Effector memory CD8-positive, alpha-beta T cell (primary cell): ENCODE measurements around the gene PRDM15.

Source experiments
- ATAC-seq: fragments of 150-1000 bp; cut with Tn5 transposase; replicated peaks from 2 replicates; pipeline ENCODE4 v1.10.0; 2021; ENCODE audit warnings: mild to moderate bottlenecking, moderate library complexity
- DNase-seq, 3 experiments: peaks; one replicate each; pipeline ENCODE4 v3.0.0; 2021
- H3K27ac Mint-ChIP-seq, 2 donors: one replicate each; pipeline ENCODE4 v1.8.0; 2022; ENCODE audit warnings: mild to moderate bottlenecking in 2 of 2, mixed read lengths in 2 of 2, moderate library complexity in 2 of 2
- H3K27me3 Mint-ChIP-seq, 2 donors: one replicate each; pipeline ENCODE4 v1.8.0; 2022; ENCODE audit warnings: mixed read lengths in 2 of 2
- H3K36me3 Mint-ChIP-seq: one replicate; pipeline ENCODE4 v1.8.0; 2022; ENCODE audit warnings: mild to moderate bottlenecking, moderate library complexity, mixed read lengths; ENCODE audit not compliant: insufficient read depth
- H3K4me1 Mint-ChIP-seq, 2 donors: one replicate each; pipeline ENCODE4 v1.8.0; 2022; ENCODE audit warnings: low read depth in 2 of 2, mixed read lengths in 2 of 2
- H3K4me3 Mint-ChIP-seq, 2 donors: one replicate each; pipeline ENCODE4 v1.8.0; 2022; ENCODE audit warnings: mild to moderate bottlenecking in 2 of 2, mixed read lengths in 2 of 2, moderate library complexity in 2 of 2
- H3K9me3 Mint-ChIP-seq, 2 donors: one replicate each; pipeline ENCODE4 v1.8.0; 2022; ENCODE audit warnings: mixed read lengths in 2 of 2
- total RNA-seq, 9 experiments: gene quantifications; one replicate each; lab custom pipeline; 2026; lab: John Stamatoyannopoulos, UW

The PRDM15 gene, protein sequence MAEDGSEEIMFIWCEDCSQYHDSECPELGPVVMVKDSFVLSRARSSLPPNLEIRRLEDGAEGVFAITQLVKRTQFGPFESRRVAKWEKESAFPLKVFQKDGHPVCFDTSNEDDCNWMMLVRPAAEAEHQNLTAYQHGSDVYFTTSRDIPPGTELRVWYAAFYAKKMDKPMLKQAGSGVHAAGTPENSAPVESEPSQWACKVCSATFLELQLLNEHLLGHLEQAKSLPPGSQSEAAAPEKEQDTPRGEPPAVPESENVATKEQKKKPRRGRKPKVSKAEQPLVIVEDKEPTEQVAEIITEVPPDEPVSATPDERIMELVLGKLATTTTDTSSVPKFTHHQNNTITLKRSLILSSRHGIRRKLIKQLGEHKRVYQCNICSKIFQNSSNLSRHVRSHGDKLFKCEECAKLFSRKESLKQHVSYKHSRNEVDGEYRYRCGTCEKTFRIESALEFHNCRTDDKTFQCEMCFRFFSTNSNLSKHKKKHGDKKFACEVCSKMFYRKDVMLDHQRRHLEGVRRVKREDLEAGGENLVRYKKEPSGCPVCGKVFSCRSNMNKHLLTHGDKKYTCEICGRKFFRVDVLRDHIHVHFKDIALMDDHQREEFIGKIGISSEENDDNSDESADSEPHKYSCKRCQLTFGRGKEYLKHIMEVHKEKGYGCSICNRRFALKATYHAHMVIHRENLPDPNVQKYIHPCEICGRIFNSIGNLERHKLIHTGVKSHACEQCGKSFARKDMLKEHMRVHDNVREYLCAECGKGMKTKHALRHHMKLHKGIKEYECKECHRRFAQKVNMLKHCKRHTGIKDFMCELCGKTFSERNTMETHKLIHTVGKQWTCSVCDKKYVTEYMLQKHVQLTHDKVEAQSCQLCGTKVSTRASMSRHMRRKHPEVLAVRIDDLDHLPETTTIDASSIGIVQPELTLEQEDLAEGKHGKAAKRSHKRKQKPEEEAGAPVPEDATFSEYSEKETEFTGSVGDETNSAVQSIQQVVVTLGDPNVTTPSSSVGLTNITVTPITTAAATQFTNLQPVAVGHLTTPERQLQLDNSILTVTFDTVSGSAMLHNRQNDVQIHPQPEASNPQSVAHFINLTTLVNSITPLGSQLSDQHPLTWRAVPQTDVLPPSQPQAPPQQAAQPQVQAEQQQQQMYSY
- 22.9 to 56.4 (median 37.3) reads per million in 9 experiments for total RNA-seq

GRCh38 chr21:41879190-41879998 is at the start of gene PRDM15:
Gene PRDM15, minus strand, starts transcription at chr21:41879344. Its CDS starts 18,981 bp downstream, at chr21:41860363.
- peak within 1 kb of the TSS; percentile 85 to 86 for H3K4me3 Mint-ChIP-seq
- no peaks in the 10 kb centered on the region for H3K27me3 Mint-ChIP-seq
- H3K27ac Mint-ChIP-seq, result peak within 1 kb of the TSS; percentile 90 to 93
- H3K36me3 Mint-ChIP-seq, result no peaks in the 10 kb centered on the region
- peak; percentile 76 for ATAC-seq
- no peaks in the 10 kb centered on the region for H3K9me3 Mint-ChIP-seq
- H3K4me1 Mint-ChIP-seq, result peaks cover 18 to 19% of the 10 kb centered on the region in 2 donors
- DNase-seq, result peak; percentile 69 to 78 (median 71)

DNA sequence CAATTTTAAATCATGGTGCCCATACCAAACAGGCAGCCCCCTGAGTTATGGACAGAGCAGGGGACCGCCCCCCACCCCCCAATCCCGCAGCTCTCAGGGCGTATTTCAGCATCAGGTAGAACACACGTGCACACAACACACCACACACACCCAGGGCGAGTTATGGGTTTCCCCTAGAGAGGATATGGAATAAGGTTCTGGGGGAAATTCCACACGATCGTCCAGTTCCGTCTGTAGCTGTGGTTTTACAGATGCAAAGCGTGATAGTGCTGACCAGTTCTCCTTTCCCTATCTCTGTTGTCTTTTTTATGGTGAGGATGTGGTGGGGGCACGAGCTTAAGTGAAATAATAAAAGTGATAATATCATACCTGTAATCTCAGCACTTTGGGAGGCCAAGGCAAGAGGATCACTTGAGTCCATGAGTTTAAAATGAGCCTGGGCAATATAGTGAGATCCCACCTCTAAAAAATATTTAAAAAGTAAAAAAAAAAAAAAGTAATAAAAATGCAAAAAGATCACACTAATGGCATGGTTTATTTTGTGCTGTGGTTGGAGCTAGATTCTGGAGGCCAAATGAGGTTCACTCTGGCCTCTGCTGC is 49.6 kb upstream of the PRDM15 start:
- peak; percentile 30 for ATAC-seq

GRCh38 chr21:41927727-41928409 is 48.7 kb upstream of the PRDM15 start:
- ATAC-seq (no peak), DNase-seq (no peak)
- H3K4me3 Mint-ChIP-seq, result no peak overlapping the region
- H3K36me3 Mint-ChIP-seq, result no peaks in the 10 kb centered on the region
- no peaks in the 10 kb centered on the region for H3K9me3 Mint-ChIP-seq
- H3K27me3 Mint-ChIP-seq, result peaks cover 7 to 21% of the 10 kb centered on the region in 2 donors
- peak overlapping the region; percentile 97 to 100 for H3K27ac Mint-ChIP-seq
- peaks cover 19 to 30% of the 10 kb centered on the region in 2 donors for H3K4me1 Mint-ChIP-seq

More for the DNA sequence above, 49.6 kb upstream of the PRDM15 start:
- Mint-ChIP-seq H3K4me1 (peaks cover 15 to 23% of the 10 kb centered on the region in 2 donors), H3K9me3 (no peaks in the 10 kb centered on the region), H3K36me3 (no peaks in the 10 kb centered on the region), H3K27me3 (peaks cover 16 to 29% of the 10 kb centered on the region in 2 donors), H3K27ac (no peak overlapping the region), H3K4me3 (no peak overlapping the region)
- DNase-seq, result no peak

DNA sequence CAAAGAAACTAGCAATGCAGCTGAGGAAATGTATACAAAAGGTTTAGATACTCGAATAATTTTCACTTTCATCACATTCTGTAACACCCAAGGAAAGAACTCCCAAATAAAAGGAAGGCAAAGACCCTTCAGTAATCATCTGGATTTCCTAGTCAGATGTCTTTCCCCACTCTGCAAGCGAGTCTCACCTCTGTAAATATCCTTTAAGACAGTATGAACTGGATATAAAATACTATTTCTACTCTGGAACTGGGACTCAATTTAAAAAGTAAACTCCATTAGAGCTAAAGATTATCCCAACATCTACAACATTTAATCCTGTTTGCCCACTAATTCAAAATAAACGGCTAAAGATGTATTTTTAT is 47.6 kb upstream of the PRDM15 start:
- peak overlapping the region; percentile 97 to 100 for H3K27ac Mint-ChIP-seq
- H3K4me1 Mint-ChIP-seq, result peaks cover 19 to 30% of the 10 kb centered on the region in 2 donors
- H3K4me3 Mint-ChIP-seq, result peak overlapping the region; percentile 87 to 93
- no peaks in the 10 kb centered on the region for H3K9me3 Mint-ChIP-seq
- DNase-seq, result no peak
- peaks cover 0 to 10% of the 10 kb centered on the region in 2 donors for H3K27me3 Mint-ChIP-seq
- peak; percentile 35 for ATAC-seq
- H3K36me3 Mint-ChIP-seq, result no peaks in the 10 kb centered on the region

DNA sequence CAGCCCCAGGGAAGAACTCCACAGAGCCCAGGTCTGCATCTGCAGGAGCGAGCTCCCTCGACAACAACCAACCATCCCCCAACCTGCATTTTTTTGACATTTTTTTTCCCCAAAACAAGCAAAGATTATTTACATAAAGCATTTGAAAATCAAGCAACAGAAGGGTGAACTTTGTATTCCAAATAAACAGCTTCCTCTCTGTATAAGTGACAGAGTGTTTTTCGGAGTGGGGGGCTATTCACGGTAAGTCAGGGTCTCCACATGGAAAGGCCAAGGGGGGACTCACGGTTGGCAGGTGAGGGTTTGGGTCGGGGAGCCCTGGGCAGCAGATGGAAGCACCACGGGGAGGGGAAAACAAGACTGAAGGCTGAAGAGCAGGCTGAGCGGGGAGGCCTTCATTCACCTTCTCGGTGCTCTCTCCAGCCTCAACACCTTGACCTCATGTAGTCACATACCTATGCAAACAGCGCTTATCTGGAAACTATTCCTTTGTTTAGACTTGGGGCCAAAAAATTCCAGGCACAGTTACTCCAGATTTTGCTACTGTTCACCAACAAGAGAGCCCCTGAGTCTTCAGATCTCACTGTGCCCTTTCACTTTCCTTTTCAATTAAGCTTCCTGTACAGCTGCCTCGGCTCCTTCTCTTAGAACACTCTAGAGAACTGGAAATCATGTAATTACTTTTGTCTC is 47.1 kb upstream of the PRDM15 start:
- ATAC-seq (peak; percentile 91), DNase-seq (peak; percentile 16 to 37 (median 29))
- peak overlapping the region; percentile 87 to 93 for H3K4me3 Mint-ChIP-seq
- no peaks in the 10 kb centered on the region for H3K36me3 Mint-ChIP-seq
- H3K4me1 Mint-ChIP-seq, result peaks cover 19 to 30% of the 10 kb centered on the region in 2 donors
- H3K9me3 Mint-ChIP-seq, result no peaks in the 10 kb centered on the region
- peak overlapping the region; percentile 97 to 100 for H3K27ac Mint-ChIP-seq
- H3K27me3 Mint-ChIP-seq, result peaks cover 0 to 6% of the 10 kb centered on the region in 2 donors

DNA sequence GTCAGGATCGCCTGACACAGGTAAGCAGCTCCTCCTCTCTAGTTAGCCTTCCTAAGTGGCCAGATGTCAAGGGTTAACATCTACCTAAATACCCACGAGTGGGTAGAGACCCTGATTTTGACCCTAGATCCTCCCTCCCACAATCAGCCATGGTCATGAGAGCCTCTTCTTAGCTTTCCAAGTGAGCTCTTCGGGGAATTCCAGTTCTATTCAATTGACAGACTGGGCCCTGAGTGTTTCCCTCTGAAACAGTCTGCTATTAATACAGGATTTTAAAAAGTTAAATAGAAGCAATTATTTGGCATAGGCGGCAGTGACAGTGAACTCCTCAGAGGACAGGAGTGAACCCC is 46.6 kb upstream of the PRDM15 start:
- ATAC-seq, result no peak
- H3K27me3 Mint-ChIP-seq, result peaks cover 0 to under 1% of the 10 kb centered on the region in 2 donors
- DNase-seq, result no peak
- H3K4me1 Mint-ChIP-seq, result peaks cover 19 to 30% of the 10 kb centered on the region in 2 donors
- peak overlapping the region; percentile 87 to 93 for H3K4me3 Mint-ChIP-seq
- H3K36me3 Mint-ChIP-seq, result no peaks in the 10 kb centered on the region
- no peaks in the 10 kb centered on the region for H3K9me3 Mint-ChIP-seq
- H3K27ac Mint-ChIP-seq, result peak overlapping the region; percentile 97 to 100

DNA sequence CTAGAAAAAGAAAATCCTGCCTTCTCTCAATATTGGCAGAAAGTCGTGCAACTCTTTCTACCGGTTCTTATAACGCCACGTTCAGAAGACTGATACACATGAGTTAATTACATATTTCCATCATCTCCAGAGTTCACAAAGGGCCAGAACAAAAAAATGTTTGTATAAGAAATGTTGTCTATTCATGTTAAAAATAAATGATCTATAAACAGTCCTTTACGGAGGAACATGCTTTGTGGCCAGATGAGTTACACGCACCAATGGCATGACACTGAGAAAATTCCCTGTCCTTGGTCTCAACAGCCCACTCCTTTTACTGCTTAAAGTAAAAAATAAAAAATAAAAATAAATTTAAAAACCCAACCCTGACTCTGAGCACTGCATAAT is 45.2 kb upstream of the PRDM15 start:
- Mint-ChIP-seq H3K27me3 (no peaks in the 10 kb centered on the region), H3K36me3 (no peaks in the 10 kb centered on the region), H3K4me1 (peaks cover 19 to 30% of the 10 kb centered on the region in 2 donors), H3K27ac (peak overlapping the region in 1 of 2 donors; percentile 86), H3K9me3 (no peaks in the 10 kb centered on the region), H3K4me3 (no peak overlapping the region)
- no peak for DNase-seq
- ATAC-seq, result no peak

GRCh38 chr21:41923631-41924367 is 44.7 kb upstream of the PRDM15 start:
- Mint-ChIP-seq H3K27me3 (no peaks in the 10 kb centered on the region), H3K4me1 (peaks cover 19 to 30% of the 10 kb centered on the region in 2 donors), H3K9me3 (no peaks in the 10 kb centered on the region), H3K36me3 (no peaks in the 10 kb centered on the region), H3K4me3 (peak overlapping the region; percentile 28 to 40), H3K27ac (peak overlapping the region; percentile 62 to 86)
- ATAC-seq (no peak), DNase-seq (no peak)

GRCh38 chr21:41923186-41923585 is 44.0 kb upstream of the PRDM15 start:
- ATAC-seq (no peak), DNase-seq (no peak)
- Mint-ChIP-seq H3K27me3 (no peaks in the 10 kb centered on the region), H3K9me3 (no peaks in the 10 kb centered on the region), H3K4me1 (peaks cover 19 to 30% of the 10 kb centered on the region in 2 donors), H3K27ac (peak overlapping the region; percentile 62 to 86), H3K4me3 (peak overlapping the region in 1 of 2 donors; percentile 40), H3K36me3 (no peaks in the 10 kb centered on the region)

DNA sequence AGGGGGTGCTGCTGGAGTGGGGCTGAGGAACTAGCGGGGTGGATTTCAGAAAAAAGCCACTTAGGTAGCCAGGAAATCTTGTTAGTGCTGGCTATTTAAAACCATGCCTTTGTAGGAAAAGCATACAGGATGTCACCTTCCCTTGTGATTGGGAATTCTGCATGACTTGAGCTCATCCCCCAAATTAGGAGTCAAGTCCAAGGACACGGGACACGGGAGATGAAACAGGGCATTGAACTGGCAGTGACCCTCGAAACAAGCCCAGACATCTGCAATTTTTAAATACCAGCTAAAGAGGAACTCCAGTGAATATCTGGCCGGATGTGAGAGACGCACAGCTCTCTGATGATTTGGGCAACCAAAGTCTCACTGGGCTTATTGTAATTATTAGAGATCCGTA is 41.9 kb upstream of the PRDM15 start:
- H3K27me3 Mint-ChIP-seq, result no peaks in the 10 kb centered on the region
- peaks cover 3% of the 10 kb centered on the region for H3K36me3 Mint-ChIP-seq
- no peak overlapping the region for H3K4me3 Mint-ChIP-seq
- peaks cover 17 to 19% of the 10 kb centered on the region in 2 donors for H3K4me1 Mint-ChIP-seq
- no peak for DNase-seq
- no peaks in the 10 kb centered on the region for H3K9me3 Mint-ChIP-seq
- no peak for ATAC-seq
- H3K27ac Mint-ChIP-seq, result no peak overlapping the region

DNA sequence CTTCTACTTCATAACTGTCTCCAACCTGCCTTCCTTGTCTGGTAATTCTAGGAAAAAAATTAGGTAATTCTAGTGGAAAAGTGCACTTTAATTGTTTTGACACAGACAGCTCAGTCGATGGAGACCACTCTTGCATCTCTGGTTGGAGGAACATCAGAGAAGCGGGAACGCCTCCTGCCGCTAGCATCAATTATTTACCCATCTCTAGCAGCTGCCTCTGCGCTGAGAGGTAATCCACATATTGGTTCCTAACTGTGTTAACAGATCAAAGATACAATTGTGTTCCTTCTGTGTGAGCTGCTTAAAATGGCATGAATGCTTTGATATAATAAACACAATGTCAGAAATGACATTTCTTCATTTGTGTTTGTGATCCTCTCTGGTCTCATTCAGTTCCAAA is 41.3 kb upstream of the PRDM15 start:
- H3K27ac Mint-ChIP-seq, result no peak overlapping the region
- no peaks in the 10 kb centered on the region for H3K27me3 Mint-ChIP-seq
- no peaks in the 10 kb centered on the region for H3K9me3 Mint-ChIP-seq
- H3K4me1 Mint-ChIP-seq, result peaks cover 11 to 14% of the 10 kb centered on the region in 2 donors
- ATAC-seq (no peak), DNase-seq (no peak)
- no peak overlapping the region for H3K4me3 Mint-ChIP-seq
- H3K36me3 Mint-ChIP-seq, result peaks cover 3% of the 10 kb centered on the region
